Activated naive CD8-positive, alpha-beta T cell (primary cell): ENCODE measurements around the gene EGFLAM.
A peak's percentile ranks its signal among the peaks of the same experiment; 100 is the strongest.

ENCODE experiments used
- H3K27ac Mint-ChIP-seq: one replicate; pipeline ENCODE4 v1.8.0; 2021; ENCODE audit warnings: mixed read lengths
- H3K27me3 Mint-ChIP-seq: one replicate; pipeline ENCODE4 v1.8.0; 2021; ENCODE audit warnings: mixed read lengths
- H3K36me3 Mint-ChIP-seq: one replicate; pipeline ENCODE4 v1.8.0; 2021; ENCODE audit warnings: mixed read lengths
- H3K4me1 Mint-ChIP-seq: one replicate; pipeline ENCODE4 v1.8.0; 2021; ENCODE audit warnings: low read depth, mixed read lengths
- H3K4me3 Mint-ChIP-seq: one replicate; pipeline ENCODE4 v1.8.0; 2021; ENCODE audit warnings: mild to moderate bottlenecking, mixed read lengths
- H3K9me3 Mint-ChIP-seq: one replicate; pipeline ENCODE4 v1.8.0; 2021; ENCODE audit warnings: low read depth, mixed read lengths

EGFLAM gene

GRCh38 chr5:38258319-38259061 lies at the start of gene EGFLAM:
Gene EGFLAM (plus strand): TSS chr5:38258559. CDS start chr5:38258755, 196 bp downstream.
- no peak within 1 kb of the TSS for H3K27ac Mint-ChIP-seq
- H3K27me3 Mint-ChIP-seq: peaks cover 44% of the 10 kb centered on the region
- peak within 1 kb of the TSS; percentile 14 for H3K4me3 Mint-ChIP-seq
- no peaks in the 10 kb centered on the region for H3K36me3 Mint-ChIP-seq
- H3K9me3 Mint-ChIP-seq: peaks cover 6% of the 10 kb centered on the region
- peaks cover 10% of the 10 kb centered on the region for H3K4me1 Mint-ChIP-seq

- Mint-ChIP-seq H3K27ac (no peak overlapping the region), H3K4me3 (no peak overlapping the region), H3K27me3 (peaks cover 8% of the 10 kb centered on the region), H3K9me3 (peaks cover 7% of the 10 kb centered on the region), H3K4me1 (no peaks in the 10 kb centered on the region), H3K36me3 (no peaks in the 10 kb centered on the region)
Observed at GRCh38 chr5:38208782-38209378, 49.5 kb upstream of the EGFLAM start.

GRCh38 chr5:38210676-38211353 lies 47.5 kb upstream of the EGFLAM start:
- peaks cover 8% of the 10 kb centered on the region for H3K27me3 Mint-ChIP-seq
- no peaks in the 10 kb centered on the region for H3K4me1 Mint-ChIP-seq
- H3K4me3 Mint-ChIP-seq: no peak overlapping the region
- H3K9me3 Mint-ChIP-seq: peaks cover 7% of the 10 kb centered on the region
- H3K27ac Mint-ChIP-seq: no peak overlapping the region
- no peaks in the 10 kb centered on the region for H3K36me3 Mint-ChIP-seq

GRCh38 chr5:38211354-38211710 lies 47.0 kb upstream of the EGFLAM start:
- H3K9me3 Mint-ChIP-seq: peaks cover 7% of the 10 kb centered on the region
- H3K27ac Mint-ChIP-seq: no peak overlapping the region
- H3K4me1 Mint-ChIP-seq: no peaks in the 10 kb centered on the region
- H3K27me3 Mint-ChIP-seq: peaks cover 11% of the 10 kb centered on the region
- H3K36me3 Mint-ChIP-seq: no peaks in the 10 kb centered on the region
- no peak overlapping the region for H3K4me3 Mint-ChIP-seq

GRCh38 chr5:38212307-38212706 lies 46.1 kb upstream of the EGFLAM start:
- Mint-ChIP-seq H3K4me1 (no peaks in the 10 kb centered on the region), H3K27me3 (peaks cover 11% of the 10 kb centered on the region), H3K27ac (no peak overlapping the region), H3K9me3 (peaks cover 7% of the 10 kb centered on the region), H3K4me3 (no peak overlapping the region), H3K36me3 (no peaks in the 10 kb centered on the region)

- no peaks in the 10 kb centered on the region for H3K36me3 Mint-ChIP-seq
- H3K27me3 Mint-ChIP-seq: no peaks in the 10 kb centered on the region
- H3K9me3 Mint-ChIP-seq: no peaks in the 10 kb centered on the region
- H3K4me1 Mint-ChIP-seq: no peaks in the 10 kb centered on the region
- H3K27ac Mint-ChIP-seq: no peak overlapping the region
- no peak overlapping the region for H3K4me3 Mint-ChIP-seq
Observed at GRCh38 chr5:38226091-38226490, 32.3 kb upstream of the EGFLAM start.

GRCh38 chr5:38228914-38229313 lies 29.4 kb upstream of the EGFLAM start:
- no peak overlapping the region for H3K27ac Mint-ChIP-seq
- H3K36me3 Mint-ChIP-seq: no peaks in the 10 kb centered on the region
- H3K4me3 Mint-ChIP-seq: no peak overlapping the region
- no peaks in the 10 kb centered on the region for H3K4me1 Mint-ChIP-seq
- no peaks in the 10 kb centered on the region for H3K9me3 Mint-ChIP-seq
- H3K27me3 Mint-ChIP-seq: peaks cover 3% of the 10 kb centered on the region

GRCh38 chr5:38234737-38235136 lies 23.6 kb upstream of the EGFLAM start:
- H3K36me3 Mint-ChIP-seq: no peaks in the 10 kb centered on the region
- H3K4me3 Mint-ChIP-seq: no peak overlapping the region
- no peaks in the 10 kb centered on the region for H3K4me1 Mint-ChIP-seq
- H3K27me3 Mint-ChIP-seq: peaks cover 7% of the 10 kb centered on the region
- no peak overlapping the region for H3K27ac Mint-ChIP-seq
- peaks cover 8% of the 10 kb centered on the region for H3K9me3 Mint-ChIP-seq

- Mint-ChIP-seq H3K4me1 (no peaks in the 10 kb centered on the region), H3K36me3 (no peaks in the 10 kb centered on the region), H3K27me3 (peaks cover 6% of the 10 kb centered on the region), H3K27ac (no peak overlapping the region), H3K4me3 (no peak overlapping the region), H3K9me3 (peaks cover 8% of the 10 kb centered on the region)
Observed at GRCh38 chr5:38237681-38238080, 20.7 kb upstream of the EGFLAM start.

GRCh38 chr5:38240212-38240611 lies 18.1 kb upstream of the EGFLAM start:
- Mint-ChIP-seq H3K4me3 (no peak overlapping the region), H3K27me3 (peaks cover 13% of the 10 kb centered on the region), H3K36me3 (no peaks in the 10 kb centered on the region), H3K4me1 (no peaks in the 10 kb centered on the region), H3K27ac (no peak overlapping the region), H3K9me3 (peaks cover 7% of the 10 kb centered on the region)

- Mint-ChIP-seq H3K4me3 (no peak overlapping the region), H3K27ac (no peak overlapping the region), H3K9me3 (no peaks in the 10 kb centered on the region), H3K27me3 (peaks cover 13% of the 10 kb centered on the region), H3K4me1 (no peaks in the 10 kb centered on the region), H3K36me3 (no peaks in the 10 kb centered on the region)
Observed at GRCh38 chr5:38241655-38242054, 16.7 kb upstream of the EGFLAM start.

- Mint-ChIP-seq H3K27me3 (peaks cover 11% of the 10 kb centered on the region), H3K27ac (no peak overlapping the region), H3K4me1 (no peaks in the 10 kb centered on the region), H3K4me3 (no peak overlapping the region), H3K36me3 (no peaks in the 10 kb centered on the region), H3K9me3 (no peaks in the 10 kb centered on the region)
Observed at GRCh38 chr5:38245307-38245706, 13.1 kb upstream of the EGFLAM start.

- no peak overlapping the region for H3K4me3 Mint-ChIP-seq
- H3K9me3 Mint-ChIP-seq: peaks cover 11% of the 10 kb centered on the region
- H3K27me3 Mint-ChIP-seq: peaks cover 21% of the 10 kb centered on the region
- H3K36me3 Mint-ChIP-seq: no peaks in the 10 kb centered on the region
- H3K4me1 Mint-ChIP-seq: no peaks in the 10 kb centered on the region
- H3K27ac Mint-ChIP-seq: no peak overlapping the region
Observed at GRCh38 chr5:38249301-38249700, 9.1 kb upstream of the EGFLAM start.

GRCh38 chr5:38249812-38250211 lies 8.5 kb upstream of the EGFLAM start:
- Mint-ChIP-seq H3K9me3 (peaks cover 11% of the 10 kb centered on the region), H3K27me3 (peaks cover 23% of the 10 kb centered on the region), H3K4me1 (no peaks in the 10 kb centered on the region), H3K4me3 (no peak overlapping the region), H3K27ac (no peak overlapping the region), H3K36me3 (no peaks in the 10 kb centered on the region)

GRCh38 chr5:38250763-38251448 lies 7.5 kb upstream of the EGFLAM start:
- Mint-ChIP-seq H3K4me3 (no peak overlapping the region), H3K27ac (no peak overlapping the region), H3K4me1 (no peaks in the 10 kb centered on the region), H3K36me3 (no peaks in the 10 kb centered on the region), H3K27me3 (peaks cover 26% of the 10 kb centered on the region), H3K9me3 (peaks cover 11% of the 10 kb centered on the region)
